HG03439 (cell line): ENCODE data around the gene TM9SF4.
"Not testable (repeated sequence)": the region's sequence is repeated elsewhere in the genome, so short reads cannot be mapped to it uniquely, and the experiment has no call there.

Experiments used
- ATAC-seq: cut with Tn5 transposase; IDR thresholded peaks from one replicate; pipeline ENCODE4 v1.9.1; 2021; ENCODE audit warnings: mild to moderate bottlenecking, moderate library complexity; ENCODE audit not compliant: unreplicated experiment

TM9SF4 gene

DNA sequence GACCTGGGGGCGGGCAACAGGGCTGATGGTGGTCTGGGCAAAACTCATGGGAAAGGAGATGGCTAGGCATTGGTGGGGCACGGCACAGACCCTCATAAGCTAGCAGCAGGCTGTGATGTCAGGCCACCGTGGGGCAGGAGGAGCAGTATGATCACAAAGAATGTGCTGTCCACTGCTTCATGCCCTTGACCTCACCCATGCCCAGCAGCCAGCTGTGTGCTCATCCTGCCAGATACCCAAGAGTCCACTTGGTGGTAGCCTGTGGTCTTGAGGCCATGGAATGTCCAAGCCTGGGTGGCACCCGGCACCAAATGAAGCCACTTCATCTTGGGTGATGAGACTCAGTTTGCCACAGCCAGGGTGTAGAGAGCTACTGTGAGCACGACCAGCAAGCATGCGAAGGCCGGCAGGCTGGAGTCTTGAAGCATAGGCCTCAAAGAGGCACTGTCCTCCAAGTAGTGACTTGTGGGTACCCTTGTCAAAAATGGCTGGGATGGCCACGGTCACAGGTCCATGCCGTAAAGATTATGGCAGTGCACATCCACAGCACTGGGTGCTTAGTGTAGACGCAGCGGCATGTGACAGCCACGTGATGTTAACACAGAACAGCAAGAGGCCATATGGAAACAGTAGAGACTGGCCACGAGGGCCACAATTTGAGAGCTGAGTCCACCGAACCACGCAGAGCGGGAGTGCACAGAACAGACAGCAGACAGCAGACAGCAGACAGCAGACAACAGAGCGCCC, 79.0 kb downstream of the TM9SF4 start:
- ATAC-seq, result no peak

DNA sequence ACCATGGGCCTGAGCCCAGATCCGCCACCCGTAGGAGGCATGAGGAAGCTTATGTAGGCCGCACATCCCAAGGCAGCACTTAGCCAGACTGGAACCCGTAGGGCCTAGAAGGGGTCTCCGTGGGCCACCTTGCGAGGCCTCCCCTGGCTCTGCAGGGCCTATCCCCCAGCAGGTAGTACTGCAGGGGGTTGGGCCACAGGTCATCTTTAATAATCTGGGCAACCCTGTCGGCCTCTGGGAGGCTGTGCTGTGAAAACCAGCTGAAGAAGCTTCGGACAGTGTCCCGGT, 79.6 kb downstream of the TM9SF4 start:
- ATAC-seq, result no peak

GRCh38 chr20:32189691-32190615, 80.4 kb downstream of the TM9SF4 start:
- no peak for ATAC-seq

GRCh38 chr20:32190616-32191415, 81.3 kb downstream of the TM9SF4 start:
- ATAC-seq, result no peak

DNA sequence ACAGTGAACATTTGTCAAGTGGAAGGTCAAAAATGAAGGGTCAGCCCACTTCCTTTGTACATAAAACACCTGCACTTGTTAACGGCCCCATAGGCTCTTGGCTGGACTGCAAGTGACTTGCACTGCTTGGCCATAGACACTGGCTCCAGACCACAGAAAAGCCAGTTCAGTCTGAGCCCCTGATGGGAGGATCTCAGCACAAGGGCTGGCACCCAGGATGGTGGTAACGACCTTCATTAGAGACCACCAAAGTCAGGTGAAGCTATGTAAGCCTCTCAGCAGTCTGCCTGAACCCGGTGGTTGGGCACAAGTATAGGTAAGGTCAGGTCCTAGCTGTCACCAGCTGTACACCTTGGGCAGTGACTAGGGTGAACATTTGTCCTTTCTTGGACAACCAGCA, 81.9 kb downstream of the TM9SF4 start:
- no peak for ATAC-seq

DNA sequence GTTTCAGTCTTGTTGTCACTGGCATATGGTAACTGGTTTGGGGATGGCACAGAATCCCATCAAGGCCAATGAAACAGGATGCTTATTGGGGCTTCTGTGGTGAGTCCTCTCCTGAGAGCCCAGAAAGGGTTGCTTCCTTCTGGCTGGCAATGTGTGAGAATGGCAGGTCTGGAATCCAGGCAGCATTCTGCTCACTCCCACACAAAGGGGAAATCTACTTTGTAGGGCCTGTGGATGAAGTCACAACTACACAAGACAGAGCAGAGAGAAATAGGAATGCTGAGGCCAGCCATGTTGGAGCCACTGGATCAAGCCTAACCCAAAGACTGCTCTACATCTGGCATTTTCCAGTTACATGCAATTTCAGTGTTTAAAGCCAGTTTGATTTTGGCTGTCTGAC, 82.4 kb downstream of the TM9SF4 start:
- no peak for ATAC-seq

DNA sequence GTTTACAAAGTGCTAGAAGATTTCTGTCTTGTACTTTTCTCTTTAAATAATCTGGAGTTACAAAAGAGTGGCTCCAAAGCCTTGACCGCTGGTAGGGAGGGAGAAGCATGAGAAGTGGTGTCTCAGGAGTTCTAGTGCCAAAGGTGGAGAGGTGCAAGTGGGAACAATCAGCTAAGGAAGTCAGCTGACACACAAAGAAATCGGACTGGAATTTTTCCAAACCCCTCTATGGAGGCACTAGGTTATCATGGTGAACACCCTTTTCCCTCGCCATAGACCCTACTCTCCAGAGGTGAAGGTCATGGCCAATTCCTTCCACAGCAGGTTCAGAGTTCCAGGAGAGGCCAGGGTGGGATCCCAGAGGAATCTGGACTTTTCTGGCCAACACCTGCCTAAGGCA, 83.2 kb downstream of the TM9SF4 start:
- no peak for ATAC-seq

GRCh38 chr20:32193336-32193735, 83.8 kb downstream of the TM9SF4 start:
- not testable (repeated sequence) for ATAC-seq

- no peak for ATAC-seq
These were observed 84.5 kb downstream of the TM9SF4 start for GRCh38 chr20:32193996-32194395.

DNA sequence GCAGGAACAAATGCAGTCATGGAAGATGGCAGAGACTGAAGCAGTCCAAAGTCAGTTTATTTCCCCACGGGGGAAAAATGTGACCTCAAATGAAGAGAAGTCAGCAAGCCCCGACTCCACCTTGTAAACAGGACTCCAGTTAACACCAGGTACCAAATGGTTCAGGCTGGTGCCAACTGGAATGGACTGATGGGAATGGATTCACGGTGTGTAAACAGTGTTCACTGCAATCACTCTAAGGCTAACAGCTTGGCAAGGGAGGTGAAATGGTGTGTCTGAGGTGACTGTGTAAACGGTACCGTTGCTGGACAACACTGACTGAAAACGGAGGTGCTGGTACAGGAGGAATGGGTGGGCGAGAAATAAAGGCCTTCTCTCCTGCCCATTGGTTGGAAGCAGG, 86.1 kb downstream of the TM9SF4 start:
- ATAC-seq, result no peak

GRCh38 chr20:32196613-32197012, 87.1 kb downstream of the TM9SF4 start:
- not testable (repeated sequence) for ATAC-seq

DNA sequence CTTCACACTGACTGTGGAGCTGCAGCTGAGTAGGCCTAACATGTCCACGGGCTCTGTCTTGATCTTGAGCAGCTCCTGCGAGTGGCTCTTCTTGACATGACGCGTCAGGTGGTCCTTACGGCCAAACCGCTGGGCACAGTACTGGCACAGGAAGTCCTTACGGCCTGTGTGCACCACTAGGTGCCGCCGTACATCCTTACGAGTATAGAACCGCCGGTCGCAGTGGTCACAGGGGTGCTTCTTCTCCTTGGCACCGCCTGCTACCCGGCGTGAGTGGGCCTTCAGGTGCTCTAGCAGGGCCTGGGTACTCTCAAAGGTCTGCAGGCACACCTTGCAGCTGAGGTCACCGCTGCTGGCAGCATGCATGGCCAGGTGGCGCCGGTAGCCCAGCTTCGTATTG, 87.6 kb downstream of the TM9SF4 start:
- ATAC-seq, result not testable (repeated sequence)

DNA sequence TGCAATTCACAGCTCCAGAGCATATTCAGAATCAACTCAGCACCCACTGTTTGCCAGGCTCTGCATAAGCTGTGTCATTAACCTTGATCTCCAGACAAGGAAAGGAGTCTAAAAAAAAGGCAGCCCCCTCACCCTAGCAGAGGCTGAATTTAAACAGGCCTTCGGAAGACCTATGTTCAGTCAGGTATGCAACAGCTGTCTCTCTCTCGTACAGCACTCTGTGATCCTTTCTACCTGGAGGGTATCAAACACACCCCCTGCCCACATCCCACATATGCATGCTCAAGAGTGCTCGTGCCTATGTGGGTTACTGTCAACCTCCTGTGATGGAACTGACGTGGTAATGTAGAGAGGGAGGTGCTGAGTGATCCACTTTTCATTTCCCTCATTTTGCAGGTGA, 89.5 kb downstream of the TM9SF4 start:
- no peak for ATAC-seq

- no peak for ATAC-seq
These were observed 91.9 kb downstream of the TM9SF4 start for GRCh38 chr20:32201296-32201976.

DNA sequence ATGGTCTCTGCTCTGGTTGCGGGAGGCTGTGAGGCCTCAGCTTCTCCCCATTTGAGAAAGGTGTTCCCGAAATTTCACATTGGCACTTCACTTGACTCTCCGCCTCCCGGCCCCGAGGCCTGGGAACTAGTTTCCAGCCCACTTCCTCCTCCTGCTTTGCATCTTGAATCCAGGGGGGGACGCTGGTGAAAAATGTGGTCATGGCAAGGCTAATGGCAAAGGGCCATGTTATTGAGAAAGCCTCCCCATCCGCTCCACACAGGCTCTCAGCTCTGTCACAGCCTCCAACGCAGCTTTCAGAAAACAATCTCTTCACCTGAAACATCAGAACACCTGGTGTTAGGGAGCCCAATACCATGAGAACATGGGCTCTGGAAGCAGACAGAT, 92.5 kb downstream of the TM9SF4 start:
- ATAC-seq, result no peak

DNA sequence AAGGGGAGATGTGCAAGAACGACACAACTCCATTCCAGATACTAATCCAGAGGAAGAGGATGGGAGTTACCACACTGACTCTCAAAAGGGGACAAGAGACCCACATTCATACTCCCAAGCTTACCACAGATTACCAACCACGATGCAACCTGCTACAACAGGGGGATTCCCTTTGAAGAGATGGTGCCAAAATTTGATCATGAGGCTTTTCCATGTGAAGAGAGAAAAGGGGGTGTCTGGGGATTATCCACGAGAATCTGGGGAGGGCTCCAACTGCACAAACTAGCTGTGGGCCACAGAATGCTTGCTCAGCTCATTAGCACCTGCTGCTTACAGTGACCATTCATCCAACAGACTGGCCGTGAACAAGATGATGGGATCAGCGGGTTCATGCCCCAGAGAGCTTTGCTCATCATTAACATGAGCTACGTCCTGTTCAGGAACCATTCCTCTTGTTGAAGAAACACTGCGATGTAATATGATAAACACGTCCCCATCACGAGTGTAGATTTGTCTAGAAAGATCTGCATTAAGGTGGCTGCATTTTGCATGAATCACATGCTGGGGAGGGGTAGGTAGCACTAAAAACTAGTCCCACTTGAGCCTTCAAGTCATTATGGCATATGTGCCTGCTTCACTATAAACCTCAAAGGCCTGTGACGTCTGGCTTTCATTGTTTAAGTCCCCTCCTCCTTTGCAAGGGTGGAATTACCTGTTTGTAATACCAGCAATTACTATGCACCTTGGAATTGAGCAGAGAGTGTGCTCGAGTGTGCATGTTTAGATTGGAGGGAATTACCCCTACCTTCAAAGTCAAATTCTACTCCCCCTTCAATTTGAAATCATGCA, 94.1 kb downstream of the TM9SF4 start:
- ATAC-seq, result no peak

DNA sequence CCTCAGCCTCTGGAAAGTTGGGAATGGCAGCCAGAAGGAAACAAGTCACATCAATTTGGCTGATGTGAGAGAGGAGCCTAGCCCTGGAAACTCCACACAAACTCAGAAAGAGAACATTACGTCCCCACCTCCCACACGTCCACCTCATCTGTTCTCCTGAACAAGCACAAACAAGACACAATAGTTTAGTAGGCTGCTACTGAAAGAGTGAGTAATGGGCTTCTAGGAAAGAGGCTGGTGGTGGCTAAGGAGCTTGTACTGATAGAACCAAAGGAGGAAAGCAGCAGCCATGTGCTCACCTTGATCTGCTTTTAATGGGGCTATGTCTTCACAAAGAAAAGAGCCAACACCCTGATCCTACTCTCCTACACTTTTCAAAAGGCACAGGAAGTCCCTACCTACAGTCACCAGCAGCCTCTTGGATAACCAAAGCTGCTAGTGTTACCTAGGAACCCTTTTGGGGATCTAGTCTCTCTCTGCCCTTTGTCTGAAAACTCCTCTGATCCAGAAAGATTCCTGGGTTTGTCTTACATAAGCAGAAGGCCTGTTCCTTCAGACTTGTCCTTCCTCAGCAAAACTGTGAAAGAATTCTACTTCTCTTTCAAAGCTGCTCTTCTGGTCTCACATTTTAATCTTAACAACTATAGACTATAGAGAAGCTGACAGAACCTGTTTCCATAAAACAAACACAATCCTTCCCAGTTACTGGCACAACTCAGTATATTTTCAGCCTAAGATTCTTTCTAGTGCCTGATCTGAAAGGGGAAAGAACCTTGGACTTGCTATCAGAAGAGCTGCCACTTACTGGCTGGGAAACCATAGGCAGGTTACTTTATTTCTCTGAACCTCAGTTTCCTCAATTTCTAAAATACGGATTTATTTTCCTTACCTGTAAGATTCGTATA, 94.9 kb downstream of the TM9SF4 start:
- ATAC-seq, result no peak

- ATAC-seq, result no peak
These were observed 95.8 kb downstream of the TM9SF4 start for GRCh38 chr20:32205110-32205842.
